K562 (cell line): Measurements from ENCODE around the gene MPND. TPM values are rescaled to one million over a fixed set of nuclear protein-coding genes. Genes with fewer than 3 reads are reported as not detected.
A peak's percentile ranks its signal among the peaks of the same experiment; 100 is the strongest.

Experiments used
- FOSL1 ChIP-seq: fragments of 200-800 bp; sonication (Bioruptor generic); conservative IDR thresholded peaks from 2 replicates; pipeline ENCODE4 v1.6.1; 2016; ENCODE audit warnings: missing genetic modification characterization, missing compliant biosample characterization
- ID3 ChIP-seq, 2 experiments: fragments of 250-450 bp in 1 of 2; fragments of 450-650 bp in 1 of 2; sonication (Bioruptor Pico) in 1 of 2; IDR thresholded peaks; 2 replicates each; pipeline versions ENCODE4 v1.6.1 to v1.8.0; 2016 to 2021; ENCODE audit warnings: mild to moderate bottlenecking in 2 of 2, moderate library complexity in 2 of 2, missing compliant biosample characterization in 1 of 2, missing genetic modification characterization in 1 of 2
- MAZ ChIP-seq, 2 experiments: fragments of 450-650 bp in 1 of 2; sonication (generic) in 1 of 2; formaldehyde crosslinking; IDR thresholded peaks in 1 of 2; conservative IDR thresholded peaks in 1 of 2; 2 replicates each; pipeline versions ENCODE4 v1.4.0 to v1.5.0; 2020; ENCODE audit warnings: mild to moderate bottlenecking in 1 of 2, missing genetic modification reagents in 1 of 2
- PCBP1 ChIP-seq: fragments of 200-400 bp; formaldehyde crosslinking; IDR thresholded peaks from 2 replicates; pipeline ENCODE4 v1.6.1; 2018; ENCODE audit warnings: mild to moderate bottlenecking, low read depth, low read length; ENCODE audit not compliant: poor library complexity, severe bottlenecking
- RFX1 ChIP-seq: fragments of 450-650 bp; IDR thresholded peaks from 2 replicates; pipeline ENCODE4 v1.6.1; 2016; ENCODE audit warnings: mild to moderate bottlenecking, moderate library complexity
- SMARCC2 ChIP-seq: fragments of 450-650 bp; IDR thresholded peaks from 2 replicates; pipeline ENCODE4 v1.6.1; 2017; ENCODE audit warnings: antibody characterized with exemption, moderate library complexity, mild to moderate bottlenecking, low read depth
- SRSF9 ChIP-seq: fragments of 200-400 bp; formaldehyde crosslinking; IDR thresholded peaks from 2 replicates; pipeline ENCODE4 v1.6.1; 2017; ENCODE audit warnings: low read depth, low read length, borderline replicate concordance
- SUPT5H ChIP-seq: fragments of 450-650 bp; IDR thresholded peaks from 2 replicates; pipeline ENCODE4 v1.6.1; 2016
- TAF7 ChIP-seq: fragments of 450-650 bp; IDR thresholded peaks from 2 replicates; pipeline ENCODE4 v1.6.1; 2016; ENCODE audit warnings: missing genetic modification characterization, missing compliant biosample characterization
- TRIM24 ChIP-seq, 2 experiments: fragments of 450-650 bp; IDR thresholded peaks; 2 replicates each; pipeline ENCODE4 v1.6.1; 2016
- VEZF1 ChIP-seq: fragments of 200-800 bp; sonication (Bioruptor generic); IDR thresholded peaks from 2 replicates; pipeline ENCODE4 v1.6.1; 2017; ENCODE audit warnings: missing genetic modification characterization, missing compliant biosample characterization
- ZBTB17 ChIP-seq: fragments of 450-650 bp; formaldehyde crosslinking; IDR thresholded peaks from 2 replicates; pipeline ENCODE4 v1.4.0; 2020; ENCODE audit warnings: mild to moderate bottlenecking
- ZFX ChIP-seq: sonication (generic); formaldehyde crosslinking; IDR thresholded peaks from 2 replicates; pipeline ENCODE4 v1.8.0; 2022; ENCODE audit warnings: mild to moderate bottlenecking, missing genetic modification reagents, moderate library complexity
- ZKSCAN1 ChIP-seq: fragments of 150-350 bp; IDR thresholded peaks from 2 replicates; pipeline ENCODE4 v1.6.1; 2016; ENCODE audit warnings: low read depth, low read length
- ZNF184 ChIP-seq: sonication (generic); formaldehyde crosslinking; IDR thresholded peaks from 2 replicates; pipeline ENCODE4 v1.5.0; 2020; ENCODE audit warnings: missing genetic modification reagents
- ZNF253 ChIP-seq: fragments of 250-450 bp; sonication (Bioruptor Pico); conservative IDR thresholded peaks from 2 replicates; pipeline ENCODE4 v1.6.1; 2021; ENCODE audit warnings: mild to moderate bottlenecking
- ZNF311 ChIP-seq: fragments of 250-450 bp; sonication (Bioruptor Pico); IDR thresholded peaks from 2 replicates; pipeline ENCODE4 v1.4.0; 2020; ENCODE audit warnings: mild to moderate bottlenecking, moderate library complexity
- ZNF436 ChIP-seq: fragments of 250-450, 450-650 bp; sonication (Bioruptor Pico); formaldehyde crosslinking; IDR thresholded peaks from 2 replicates; pipeline ENCODE4 v1.7.0; 2020; ENCODE audit warnings: mild to moderate bottlenecking
- ZNF512 ChIP-seq: IDR thresholded peaks from 2 replicates; pipeline ENCODE4 v1.6.1; 2016; ENCODE audit warnings: missing genetic modification characterization, missing compliant biosample characterization
- ZNF766 ChIP-seq: fragments of 200-800 bp; sonication (Bioruptor generic); conservative IDR thresholded peaks from 2 replicates; pipeline ENCODE4 v1.6.1; 2016; ENCODE audit warnings: missing genetic modification characterization, missing compliant biosample characterization
- polyA plus RNA-seq, 8 experiments: library from polyadenylated mRNA; depleted of rRNA in 4 of 8; stranded (reverse) in 5 of 8; unstranded in 3 of 8; fragments of >200 nt; fragmentation: Nextera tagmentation in 2 of 8; fragmentation: Illumina TruSeq in 1 of 8; extraction: Ambion mirVana in 2 of 8; extraction: Trizol in 1 of 8; gene quantifications; 2 replicates each; pipeline versions ENCODE4 v1.2.1 to v1.2.3, GENCODE V29; 2011 to 2014; ENCODE audit warnings: inconsistent platforms in 1 of 8, missing spikeins in 1 of 8
- total RNA-seq, 7 experiments: library from RNA; depleted of rRNA in 6 of 7; stranded (reverse); fragments of >200 nt in 6 of 7; fragmentation: Illumina TruSeq in 2 of 7; extraction: Trizol in 2 of 7; gene quantifications; 2 replicates each; pipeline versions ENCODE4 v1.2.1 to v1.2.3, GENCODE V29; 2011 to 2021; ENCODE audit warnings: low replicate concordance in 1 of 7
- TF ChIP-seq, protein P1 (sequence below): sonication (generic); formaldehyde crosslinking; IDR thresholded peaks from 2 replicates; pipeline ENCODE4 v1.8.0; 2022; ENCODE audit warnings: missing genetic modification reagents, mild to moderate bottlenecking, moderate library complexity, borderline replicate concordance
- TF ChIP-seq, protein P2 (sequence below): fragments of 450-650 bp; IDR thresholded peaks from 2 replicates; pipeline ENCODE4 v1.6.1; 2016; ENCODE audit warnings: borderline replicate concordance

The MPND gene
- total and polyA plus RNA-seq, 9 of the 15 experiments (the other 6 are each of a cell fraction or from before 2014, with no cell fraction given), result 0.25 to 14.0 (median 3.9) TPM

DNA sequence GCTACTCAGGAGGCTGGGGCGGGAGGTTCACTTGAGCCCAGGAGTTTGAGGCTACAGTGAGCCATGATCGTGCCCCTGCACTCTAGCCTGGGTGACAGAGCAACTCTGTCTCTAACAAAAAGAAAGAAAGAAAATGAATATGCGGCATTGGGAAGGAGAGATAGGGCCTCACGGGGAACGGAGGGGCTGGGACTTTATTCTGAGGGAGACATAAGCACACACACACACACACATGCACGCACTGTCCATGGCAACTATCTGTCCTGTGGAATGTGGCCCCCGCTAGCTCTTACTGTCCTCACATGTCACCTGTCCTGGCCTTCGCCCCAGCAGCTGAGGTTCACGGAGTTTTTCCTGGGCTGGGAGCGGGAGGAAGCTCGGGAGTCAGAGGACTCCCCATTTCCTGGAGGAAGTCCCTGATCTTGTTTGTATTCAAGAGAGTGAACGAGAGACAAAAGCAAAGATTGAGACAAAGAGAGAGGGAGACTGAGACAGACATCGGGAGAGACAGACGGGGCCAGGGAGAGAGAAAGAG is 5.4 kb upstream of the MPND start (continued):
- no peak for TF ChIP-seq ZNF512
- TF ChIP-seq FOSL1 (tag), result no peak
- TF ChIP-seq PCBP1, result no peak
- TF ChIP-seq ZNF253, result no peak
- TF ChIP-seq ZNF766 (CRISPR knock-in tag), result no peak
- peak; percentile 68 for TF ChIP-seq ZFX
- TF ChIP-seq ZKSCAN1, result no peak
- TF ChIP-seq RFX1, result peak; percentile 87
- TF ChIP-seq, protein P1, sequence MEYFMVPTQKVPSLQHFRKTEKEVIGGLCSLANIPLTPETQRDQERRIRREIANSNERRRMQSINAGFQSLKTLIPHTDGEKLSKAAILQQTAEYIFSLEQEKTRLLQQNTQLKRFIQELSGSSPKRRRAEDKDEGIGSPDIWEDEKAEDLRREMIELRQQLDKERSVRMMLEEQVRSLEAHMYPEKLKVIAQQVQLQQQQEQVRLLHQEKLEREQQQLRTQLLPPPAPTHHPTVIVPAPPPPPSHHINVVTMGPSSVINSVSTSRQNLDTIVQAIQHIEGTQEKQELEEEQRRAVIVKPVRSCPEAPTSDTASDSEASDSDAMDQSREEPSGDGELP (CRISPR knock-in tag), result peak; percentile 41; the same call in 1 of the 2 replicates
- TF ChIP-seq ZBTB17 (CRISPR knock-in tag), result 0 out of 2 replicates have a peak, but pooled peaks have one; percentile 53
- peak; percentile 45; the same call in 1 of the 2 replicates for TF ChIP-seq SUPT5H
- TF ChIP-seq ID3 (CRISPR knock-in tag; IDR thresholded peaks at IDR 0.05), result no peak
- TF ChIP-seq ID3 (tag; IDR thresholded peaks at IDR 0.05), result peak; percentile 34; the same call in 1 of the 2 replicates
- TF ChIP-seq VEZF1 (CRISPR knock-in tag), result peak; percentile 65
- TF ChIP-seq ZNF184 (CRISPR knock-in tag), result no peak
- no peak for TF ChIP-seq SRSF9
- TF ChIP-seq, protein P2, sequence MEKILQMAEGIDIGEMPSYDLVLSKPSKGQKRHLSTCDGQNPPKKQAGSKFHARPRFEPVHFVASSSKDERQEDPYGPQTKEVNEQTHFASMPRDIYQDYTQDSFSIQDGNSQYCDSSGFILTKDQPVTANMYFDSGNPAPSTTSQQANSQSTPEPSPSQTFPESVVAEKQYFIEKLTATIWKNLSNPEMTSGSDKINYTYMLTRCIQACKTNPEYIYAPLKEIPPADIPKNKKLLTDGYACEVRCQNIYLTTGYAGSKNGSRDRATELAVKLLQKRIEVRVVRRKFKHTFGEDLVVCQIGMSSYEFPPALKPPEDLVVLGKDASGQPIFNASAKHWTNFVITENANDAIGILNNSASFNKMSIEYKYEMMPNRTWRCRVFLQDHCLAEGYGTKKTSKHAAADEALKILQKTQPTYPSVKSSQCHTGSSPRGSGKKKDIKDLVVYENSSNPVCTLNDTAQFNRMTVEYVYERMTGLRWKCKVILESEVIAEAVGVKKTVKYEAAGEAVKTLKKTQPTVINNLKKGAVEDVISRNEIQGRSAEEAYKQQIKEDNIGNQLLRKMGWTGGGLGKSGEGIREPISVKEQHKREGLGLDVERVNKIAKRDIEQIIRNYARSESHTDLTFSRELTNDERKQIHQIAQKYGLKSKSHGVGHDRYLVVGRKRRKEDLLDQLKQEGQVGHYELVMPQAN, result 0 out of 2 replicates have a peak, but pooled peaks have one; percentile 31
- TF ChIP-seq TRIM24 (IDR thresholded peaks at IDR 0.05), result 0 out of 4 replicates have a peak, but pooled peaks of 1 of the 2 experiments have one; percentile 20
- TF ChIP-seq TAF7 (tag), result no peak
- no peak for TF ChIP-seq ZNF436 (CRISPR knock-in tag)
- no peak for TF ChIP-seq SMARCC2
- peak in 1 of 2 experiments; percentile 64; a peak in 2 of 4 replicates for TF ChIP-seq MAZ (CRISPR knock-in tag; conservative IDR thresholded peaks at IDR 0.05 in 1 of 2, IDR thresholded peaks at IDR 0.05 in 1 of 2)
- no peak for TF ChIP-seq ZNF311 (CRISPR knock-in tag)
